HEK293 (cell line): ENCODE data around the gene NISCH.

Experiments used
- CTCF ChIA-PET: fragments of 350-600 bp; formaldehyde crosslinking; extraction: SDS; loops from one replicate; lab custom pipeline; 2021; ENCODE audit warnings: antibody characterized with exemption; lab: Yijun Ruan, JAX
- POLR2A ChIA-PET: fragments of 300-600 bp; formaldehyde crosslinking; extraction: SDS; loops from one replicate; lab custom pipeline; 2020; ENCODE audit warnings: antibody characterized with exemption, inconsistent platforms; lab: Yijun Ruan, JAX
- H3K27ac ChIP-seq: fragments of 200-500 bp; sonication (Bioruptor generic); 2 replicates; pipeline ENCODE4 v1.5.1; 2014; ENCODE audit warnings: low read depth, low read length, control low read depth, inconsistent platforms; ENCODE audit errors: extremely low read depth
- H3K36me3 ChIP-seq, 2 experiments: fragments of 200-500 bp in 1 of 2; sonication (Bioruptor generic) in 1 of 2; 1 replicate in 1 of 2; 2 replicates in 1 of 2; pipeline ENCODE4 v1.5.1; 2014 to 2017; ENCODE audit warnings: inconsistent platforms in 2 of 2, low read length in 2 of 2; ENCODE audit not compliant: control insufficient read depth in 2 of 2, insufficient read depth in 1 of 2
- H3K4me1 ChIP-seq: fragments of 200-500 bp; sonication (Bioruptor generic); 2 replicates; pipeline ENCODE4 v1.5.1; 2014; ENCODE audit warnings: mild to moderate bottlenecking, low read length, inconsistent platforms; ENCODE audit not compliant: control insufficient read depth, insufficient read depth
- H3K4me3 ChIP-seq: 2 replicates; pipeline ENCODE4 v1.5.1; 2011; ENCODE audit warnings: low read depth, mild to moderate bottlenecking, control low read depth, low read length, moderate library complexity
- H3K9me3 ChIP-seq: fragments of 200-500 bp; sonication (Bioruptor generic); 2 replicates; pipeline ENCODE4 v1.5.1; 2014; ENCODE audit warnings: low read depth, low read length, inconsistent platforms; ENCODE audit not compliant: control insufficient read depth, insufficient read depth
- BCL11B ChIP-seq: fragments of 450-650 bp; formaldehyde crosslinking; IDR thresholded peaks from 2 replicates; pipeline ENCODE4 v1.5.1; 2016; ENCODE audit warnings: low read depth, missing biosample characterization, missing genetic modification characterization
- FEZF1 ChIP-seq: fragments of 450-650 bp; formaldehyde crosslinking; IDR thresholded peaks from 2 replicates; pipeline ENCODE4 v1.5.1; 2016; ENCODE audit warnings: missing biosample characterization, missing genetic modification characterization
- GLI4 ChIP-seq: fragments of 450-650 bp; formaldehyde crosslinking; IDR thresholded peaks from 2 replicates; pipeline ENCODE4 v1.5.1; 2016; ENCODE audit warnings: missing biosample characterization, missing genetic modification characterization
- IKZF3 ChIP-seq: fragments of 450-650 bp; IDR thresholded peaks from 2 replicates; pipeline ENCODE4 v1.5.0; 2018; ENCODE audit warnings: missing biosample characterization, mild to moderate bottlenecking, missing genetic modification characterization, moderate library complexity
- INSM2 ChIP-seq: fragments of 450-650 bp; formaldehyde crosslinking; IDR thresholded peaks from 2 replicates; pipeline ENCODE4 v1.5.1; 2016; ENCODE audit warnings: missing biosample characterization, missing genetic modification characterization
- KLF7 ChIP-seq: fragments of 450-650 bp; formaldehyde crosslinking; IDR thresholded peaks from 2 replicates; pipeline ENCODE4 v1.5.1; 2016; ENCODE audit warnings: missing biosample characterization, missing genetic modification characterization, borderline replicate concordance
- PRDM2 ChIP-seq: fragments of 450-650 bp; formaldehyde crosslinking; IDR thresholded peaks from 2 replicates; pipeline ENCODE4 v1.5.1; 2016; ENCODE audit warnings: missing biosample characterization, missing genetic modification characterization, borderline replicate concordance
- SALL2 ChIP-seq: fragments of 450-650 bp; formaldehyde crosslinking; IDR thresholded peaks from 2 replicates; pipeline ENCODE4 v1.5.0; 2017; ENCODE audit warnings: missing biosample characterization, mild to moderate bottlenecking, missing genetic modification characterization, borderline replicate concordance
- YY1 ChIP-seq: fragments of 450-650 bp; formaldehyde crosslinking; IDR thresholded peaks from 2 replicates; pipeline ENCODE4 v1.5.1; 2018; ENCODE audit warnings: missing biosample characterization, missing genetic modification characterization
- ZNF121 ChIP-seq: fragments of 450-650 bp; formaldehyde crosslinking; IDR thresholded peaks from 2 replicates; pipeline ENCODE4 v1.5.1; 2016; ENCODE audit warnings: missing biosample characterization, missing genetic modification characterization
- ZNF155 ChIP-seq: fragments of 450-650 bp; formaldehyde crosslinking; IDR thresholded peaks from 2 replicates; pipeline ENCODE4 v1.5.1; 2016; ENCODE audit warnings: missing biosample characterization, missing genetic modification characterization
- ZNF18 ChIP-seq: fragments of 450-650 bp; formaldehyde crosslinking; IDR thresholded peaks from 2 replicates; pipeline ENCODE4 v1.5.1; 2016; ENCODE audit warnings: missing biosample characterization, missing genetic modification characterization
- ZNF239 ChIP-seq: fragments of 450-650 bp; formaldehyde crosslinking; IDR thresholded peaks from 2 replicates; pipeline ENCODE4 v1.5.1; 2016; ENCODE audit warnings: missing biosample characterization, missing genetic modification characterization
- ZNF292 ChIP-seq: fragments of 450-650 bp; formaldehyde crosslinking; IDR thresholded peaks from 2 replicates; pipeline ENCODE4 v1.5.1; 2016; ENCODE audit warnings: low read depth, missing biosample characterization, missing genetic modification characterization, borderline replicate concordance
- ZNF302 ChIP-seq: fragments of 450-650 bp; formaldehyde crosslinking; IDR thresholded peaks from 2 replicates; pipeline ENCODE4 v1.5.1; 2016; ENCODE audit warnings: missing biosample characterization, missing genetic modification characterization, low read depth
- ZNF350 ChIP-seq: fragments of 450-650 bp; formaldehyde crosslinking; IDR thresholded peaks from 2 replicates; pipeline ENCODE4 v1.5.0; 2017; ENCODE audit warnings: missing biosample characterization, mild to moderate bottlenecking, missing genetic modification characterization
- ZNF37A ChIP-seq: fragments of 450-650 bp; IDR thresholded peaks from 2 replicates; pipeline ENCODE4 v1.5.1; 2018; ENCODE audit warnings: missing biosample characterization, missing genetic modification characterization
- ZNF394 ChIP-seq: fragments of 450-650 bp; formaldehyde crosslinking; IDR thresholded peaks from 2 replicates; pipeline ENCODE4 v1.5.1; 2016; ENCODE audit warnings: missing biosample characterization, missing genetic modification characterization, mild to moderate bottlenecking, moderate library complexity, borderline replicate concordance
- ZNF530 ChIP-seq: fragments of 450-650 bp; formaldehyde crosslinking; IDR thresholded peaks from 2 replicates; pipeline ENCODE4 v1.5.1; 2016; ENCODE audit warnings: low read depth, missing biosample characterization, missing genetic modification characterization
- ZNF629 ChIP-seq: fragments of 450-650 bp; formaldehyde crosslinking; IDR thresholded peaks from 2 replicates; pipeline ENCODE4 v1.5.1; 2017; ENCODE audit warnings: missing biosample characterization, missing genetic modification characterization
- ZNF639 ChIP-seq: fragments of 450-650 bp; formaldehyde crosslinking; IDR thresholded peaks from 2 replicates; pipeline ENCODE4 v1.5.1; 2016; ENCODE audit warnings: missing biosample characterization, missing genetic modification characterization
- ZNF701 ChIP-seq: fragments of 450-650 bp; formaldehyde crosslinking; IDR thresholded peaks from 2 replicates; pipeline ENCODE4 v1.5.1; 2016; ENCODE audit warnings: missing biosample characterization, missing genetic modification characterization
- ZNF785 ChIP-seq: fragments of 450-650 bp; formaldehyde crosslinking; IDR thresholded peaks from 2 replicates; pipeline ENCODE4 v1.5.1; 2016; ENCODE audit warnings: missing biosample characterization, missing genetic modification characterization
- TF ChIP-seq, protein P1 (sequence below): fragments of 450-650 bp; formaldehyde crosslinking; IDR thresholded peaks from 2 replicates; pipeline ENCODE4 v1.5.1; 2016; ENCODE audit warnings: missing biosample characterization, missing genetic modification characterization

Gene NISCH

DNA sequence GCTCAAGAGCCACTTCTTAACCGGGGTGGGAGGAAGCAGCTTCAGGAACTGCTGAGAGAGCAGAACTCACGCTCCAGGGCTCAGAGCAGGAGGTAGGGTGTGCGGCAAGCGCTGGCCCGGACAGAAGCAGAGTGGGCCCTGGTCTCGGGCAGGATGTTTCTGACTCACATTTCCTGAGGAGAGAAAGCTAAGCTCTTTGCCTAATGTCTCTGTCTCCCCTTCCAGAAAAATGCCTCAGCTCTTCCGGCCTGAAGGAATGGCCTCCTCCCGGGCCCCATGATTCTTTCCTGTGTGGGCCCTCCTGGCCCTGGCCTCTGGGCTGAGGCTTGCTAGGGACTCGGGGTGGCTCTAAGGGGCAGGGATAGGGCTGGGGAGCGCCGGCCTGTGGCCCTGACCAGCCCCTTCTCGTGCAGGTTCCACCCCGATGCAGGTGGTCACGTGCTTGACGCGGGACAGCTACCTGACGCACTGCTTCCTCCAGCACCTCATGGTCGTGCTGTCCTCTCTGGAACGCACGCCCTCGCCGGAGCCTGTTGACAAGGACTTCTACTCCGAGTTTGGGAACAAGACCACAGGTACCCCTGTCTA lies 35.6 kb downstream of the NISCH start:
- no peaks in the 10 kb centered on the region for H3K9me3 ChIP-seq
- no peak overlapping the region for H3K27ac ChIP-seq
- no peak for TF ChIP-seq FEZF1 (tag by site-specific recombination)
- TF ChIP-seq ZNF394, result no peak
- no peak for TF ChIP-seq ZNF302 (tag by site-specific recombination)
- TF ChIP-seq ZNF37A (tag by site-specific recombination), result no peak
- no peak for TF ChIP-seq IKZF3
- TF ChIP-seq SALL2 (tag by site-specific recombination), result no peak
- no peak for TF ChIP-seq KLF7 (tag by site-specific recombination)
- TF ChIP-seq ZNF121 (tag by site-specific recombination), result no peak
- TF ChIP-seq INSM2, result no peak
- TF ChIP-seq GLI4 (tag by site-specific recombination), result no peak
- TF ChIP-seq ZNF239 (tag by site-specific recombination), result no peak
- TF ChIP-seq BCL11B (tag by site-specific recombination), result no peak
- TF ChIP-seq ZNF350 (tag by site-specific recombination), result no peak
- H3K36me3 ChIP-seq, result peaks cover 2 to 69% of the 10 kb centered on the region in 2 experiments; a peak in 1 of 3 replicates
- H3K4me3 ChIP-seq, result no peak overlapping the region
- no peaks in the 10 kb centered on the region for H3K4me1 ChIP-seq
- POLR2A ChIA-PET, result no interaction called here
- CTCF ChIA-PET, result interaction anchor here (0.7 kb wide), 1 partner anchor 11 kb away, joined by 3 read pairs; no protein-coding TSS in a partner anchor

GRCh38 chr3:52492059-52492458 lies 36.7 kb downstream of the NISCH start:
- POLR2A ChIA-PET, result no interaction called here
- H3K4me3 ChIP-seq, result no peak overlapping the region
- CTCF ChIA-PET, result no interaction called here

More at GRCh38 chr3:52492059-52492458, 36.7 kb downstream of the NISCH start:
- Histone ChIP-seq H3K27ac (no peak overlapping the region), H3K4me1 (no peaks in the 10 kb centered on the region), H3K36me3 (peaks cover 0 to 60% of the 10 kb centered on the region in 2 experiments; a peak in 1 of 3 replicates), H3K9me3 (no peaks in the 10 kb centered on the region)
- TF ChIP-seq ZNF629 (tag by site-specific recombination) (no peak), ZNF155 (tag by site-specific recombination) (no peak), PRDM2 (tag by site-specific recombination) (no peak), ZNF292 (tag by site-specific recombination) (no peak), ZNF18 (tag by site-specific recombination) (no peak), ZNF530 (no peak), YY1 (no peak), ZNF785 (no peak), ZNF639 (no peak), ZNF701 (tag by site-specific recombination) (no peak)
- TF ChIP-seq, protein P1, sequence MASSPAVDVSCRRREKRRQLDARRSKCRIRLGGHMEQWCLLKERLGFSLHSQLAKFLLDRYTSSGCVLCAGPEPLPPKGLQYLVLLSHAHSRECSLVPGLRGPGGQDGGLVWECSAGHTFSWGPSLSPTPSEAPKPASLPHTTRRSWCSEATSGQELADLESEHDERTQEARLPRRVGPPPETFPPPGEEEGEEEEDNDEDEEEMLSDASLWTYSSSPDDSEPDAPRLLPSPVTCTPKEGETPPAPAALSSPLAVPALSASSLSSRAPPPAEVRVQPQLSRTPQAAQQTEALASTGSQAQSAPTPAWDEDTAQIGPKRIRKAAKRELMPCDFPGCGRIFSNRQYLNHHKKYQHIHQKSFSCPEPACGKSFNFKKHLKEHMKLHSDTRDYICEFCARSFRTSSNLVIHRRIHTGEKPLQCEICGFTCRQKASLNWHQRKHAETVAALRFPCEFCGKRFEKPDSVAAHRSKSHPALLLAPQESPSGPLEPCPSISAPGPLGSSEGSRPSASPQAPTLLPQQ (tag by site-specific recombination), result no peak
